B cell (primary cell): Measurements from ENCODE around the gene FAM168A. TPM values are rescaled to one million over a fixed set of nuclear protein-coding genes. Genes with fewer than 3 reads are reported as not detected.
A peak's percentile ranks its signal among the peaks of the same experiment; 100 is the strongest.

Source experiments
- ATAC-seq: fragments of 200-7000 bp; cut with Tn5 transposase; one replicate; pipeline ENCODE4 v1.10.0; 2021; ENCODE audit warnings: low read depth, mild to moderate bottlenecking, moderate number of reproducible peaks, moderate library complexity
- CTCF ChIA-PET: fragments of 350-600 bp; sonication (Branson Sonifier 250); formaldehyde crosslinking; loops from one replicate; lab custom pipeline; 2021; ENCODE audit warnings: antibody characterized with exemption, inconsistent platforms; lab: Charles Lee
- POLR2A ChIA-PET: fragments of 350-600 bp; sonication (Branson Sonifier 250); formaldehyde crosslinking; loops from one replicate; lab custom pipeline; 2021; ENCODE audit warnings: antibody characterized with exemption; lab: Charles Lee
- DNase-seq: peaks from one replicate; pipeline ENCODE4 v3.0.0; 2013
- H2AFZ ChIP-seq: 2 replicates; pipeline ENCODE4 v1.6.1; 2012; ENCODE audit warnings: mild to moderate bottlenecking, low read depth, low read length; ENCODE audit not compliant: insufficient read depth, poor library complexity, severe bottlenecking
- H3K27ac ChIP-seq, 2 donors: 1 replicate in 1 of 2; 2 replicates in 1 of 2; pipeline ENCODE4 v1.5.1; 2012 to 2013; ENCODE audit warnings: low read length in 2 of 2, mild to moderate bottlenecking in 2 of 2, moderate library complexity in 1 of 2
- H3K27me3 ChIP-seq, 4 experiments: fragments of 200-600 bp in 1 of 4; sonication (generic) in 1 of 4; replicated peaks in 1 of 4; 1 replicate in 2 of 4; 2 replicates in 2 of 4; pipeline versions ENCODE4 v1.6.1 to v1.7.0; 2013 to 2016; ENCODE audit warnings: low read length in 3 of 4, mild to moderate bottlenecking in 2 of 4, mixed read lengths in 1 of 4, moderate library complexity in 1 of 4; ENCODE audit not compliant: insufficient read depth in 4 of 4, control insufficient read depth in 3 of 4; ENCODE audit errors: control extremely low read depth in 1 of 4
- H3K36me3 ChIP-seq, 2 experiments: replicated peaks in 1 of 2; 1 replicate in 1 of 2; 2 replicates in 1 of 2; pipeline versions ENCODE4 v1.6.1 to v1.7.1; 2013; ENCODE audit warnings: low read length in 1 of 2; ENCODE audit not compliant: insufficient read depth in 2 of 2, control insufficient read depth in 1 of 2; ENCODE audit errors: control extremely low read depth in 1 of 2, extremely low read depth in 1 of 2
- H3K4me1 ChIP-seq, 2 donors: fragments of 200-600 bp in 1 of 2; sonication (generic) in 1 of 2; 1 replicate in 1 of 2; 2 replicates in 1 of 2; pipeline versions ENCODE4 v1.5.1 to v1.6.1; 2013 to 2017; ENCODE audit warnings: low read length in 2 of 2; ENCODE audit not compliant: control insufficient read depth in 2 of 2, insufficient read depth in 2 of 2
- H3K4me2 ChIP-seq: replicated peaks from 2 replicates; pipeline ENCODE3; 2012; ENCODE audit warnings: mild to moderate bottlenecking, low read depth, low read length; ENCODE audit not compliant: poor library complexity, severe bottlenecking
- H3K4me3 ChIP-seq, 5 experiments: fragments of 200-600 bp in 1 of 5; sonication (generic) in 1 of 5; 1 replicate in 3 of 5; 2 replicates in 2 of 5; pipeline versions ENCODE4 v1.5.1 to v1.7.0; 2011 to 2016; ENCODE audit warnings: low read length in 4 of 5, mild to moderate bottlenecking in 4 of 5, low read depth in 2 of 5, control low read depth in 1 of 5, moderate library complexity in 1 of 5; ENCODE audit not compliant: insufficient read depth in 1 of 5; ENCODE audit errors: control extremely low read depth in 1 of 5, extremely low read depth in 1 of 5
- H3K79me2 ChIP-seq: fragments of 200-600 bp; sonication (generic); one replicate; pipeline ENCODE4 v1.6.0; 2016; ENCODE audit warnings: low read length; ENCODE audit not compliant: control insufficient read depth, insufficient read depth
- H3K9ac ChIP-seq: fragments of 200-600 bp; sonication (generic); 2 replicates; pipeline ENCODE4 v1.6.1; 2017; ENCODE audit warnings: mild to moderate bottlenecking, low read length, moderate library complexity
- H3K9me3 ChIP-seq, 3 donors: one replicate each; pipeline versions ENCODE4 v1.6.1 to v1.7.1; 2013; ENCODE audit warnings: low read length in 2 of 3; ENCODE audit not compliant: control insufficient read depth in 2 of 3, insufficient read depth in 1 of 3; ENCODE audit errors: control extremely low read depth in 1 of 3
- H4K20me1 ChIP-seq: 2 replicates; pipeline ENCODE4 v1.6.0; 2012; ENCODE audit warnings: mild to moderate bottlenecking, low read length; ENCODE audit not compliant: insufficient read depth, control insufficient read depth, poor library complexity, severe bottlenecking
- H3K27ac Mint-ChIP-seq: one replicate; pipeline ENCODE4 v1.8.0; 2021; ENCODE audit warnings: mixed read lengths
- H3K27me3 Mint-ChIP-seq: one replicate; pipeline ENCODE4 v1.8.0; 2021; ENCODE audit warnings: mixed read lengths
- H3K4me1 Mint-ChIP-seq: one replicate; pipeline ENCODE4 v1.8.0; 2021; ENCODE audit warnings: mixed read lengths
- H3K4me3 Mint-ChIP-seq: one replicate; pipeline ENCODE4 v1.8.0; 2021; ENCODE audit warnings: mixed read lengths
- H3K9me3 Mint-ChIP-seq: one replicate; pipeline ENCODE4 v1.8.0; 2022; ENCODE audit warnings: mixed read lengths; ENCODE audit not compliant: insufficient read depth
- CTCF ChIP-seq: fragments of 200-600 bp; IDR thresholded peaks from one replicate; pipeline ENCODE4 v1.8.0; 2022; ENCODE audit warnings: antibody characterized with exemption, mild to moderate bottlenecking
- EZH2 ChIP-seq: IDR thresholded peaks from 2 replicates; pipeline ENCODE4 v1.6.1; 2012; ENCODE audit warnings: borderline replicate concordance, low read depth, mild to moderate bottlenecking, moderate library complexity, low read length; ENCODE audit not compliant: insufficient read depth, poor library complexity, severe bottlenecking
- WGBS: methylation state at CpG from one replicate; pipeline ENCODE4 v1.1.5; 2013; ENCODE audit warnings: missing lambda C conversion rate; ENCODE audit not compliant: insufficient coverage; 5-methylcytosine and 5-hydroxymethylcytosine counted together
- intact Hi-C: fragments of 100-400 bp; cut with micrococcal nuclease; formaldehyde crosslinking; loops from one replicate; pipeline ENCODE4 v1.10.0; 2022
- polyA plus RNA-seq: library from polyadenylated mRNA; depleted of rRNA; stranded (reverse); fragments of >200 nt; gene quantifications from 2 replicates; pipeline ENCODE4 v1.2.3, GENCODE V29; 2012
- total RNA-seq, 2 donors: library from RNA; stranded (reverse); fragments of 120-200 nt in 1 of 2; gene quantifications; 1 replicate in 1 of 2; 2 replicates in 1 of 2; pipeline versions ENCODE4 v1.2.3 to v1.2.4, GENCODE V29; 2013 to 2022

FAM168A gene
- total and polyA plus RNA-seq, 2 donors (not counting 1 experiment from before 2014, with no cell fraction given) = 11.0 to 26.8 TPM

GRCh38 chr11:73384531-73384871, 213.4 kb downstream of the FAM168A start:
- H3K36me3 ChIP-seq = peaks cover 0 to 20% of the 10 kb centered on the region in 2 experiments
- Mint-ChIP-seq H3K27me3 (no peaks in the 10 kb centered on the region), H3K27ac (peak overlapping the region; percentile 99), H3K9me3 (no peaks in the 10 kb centered on the region), H3K4me1 (peaks cover 99% of the 10 kb centered on the region), H3K4me3 (peak overlapping the region; percentile 100)
- peak overlapping the region; percentile 98 for H3K27ac ChIP-seq
- TF ChIP-seq CTCF (no peak), EZH2 (no peak)
- POLR2A ChIA-PET = interaction anchor here (0.7 to 1.9 kb wide), 11 partner anchors 8 to 598 kb away, joined by 3 to 13 read pairs (median 4); partner anchors contain the start of genes RELT and UCP2
- H3K27me3 ChIP-seq = no peaks in the 10 kb centered on the region
- ATAC-seq (no peak), DNase-seq (no peak)
- H4K20me1 ChIP-seq = peaks cover 37% of the 10 kb centered on the region
- no peaks in the 10 kb centered on the region for H3K9me3 ChIP-seq
- WGBS = 8% methylated on average over 4 of the region's 4 CpGs
- intact Hi-C loops = loop anchor here (5.0 kb wide), 2 partner anchors 97 to 232 kb away; no protein-coding TSS in a partner anchor
- H3K79me2 ChIP-seq = peaks cover 91% of the 10 kb centered on the region
- H3K4me2 ChIP-seq = peak overlapping the region; percentile 89
- H2AFZ ChIP-seq = no peak overlapping the region
- H3K4me1 ChIP-seq = peaks cover 100% of the 10 kb centered on the region in 2 donors
- CTCF ChIA-PET = interaction anchor here (0.6 to 13.9 kb wide), 12 partner anchors 8 to 735 kb away, joined by 3 to 311 read pairs (median 6); partner anchors contain the start of gene RELT
- H3K9ac ChIP-seq = peak overlapping the region; percentile 48
- peak overlapping the region in 2 of 5 experiments; percentile 11 to 35 for H3K4me3 ChIP-seq

- H3K27ac Mint-ChIP-seq = peak overlapping the region; percentile 99
- ATAC-seq (no peak), DNase-seq (no peak)
- peak overlapping the region; percentile 48 for H3K9ac ChIP-seq
- H3K27me3 Mint-ChIP-seq = no peaks in the 10 kb centered on the region
- intact Hi-C loops = loop anchor here (5.0 kb wide), 2 partner anchors 97 to 232 kb away; no protein-coding TSS in a partner anchor
- 89% methylated on average over 2 of the region's 7 CpGs for WGBS
- peaks cover 0 to 21% of the 10 kb centered on the region in 2 experiments for H3K36me3 ChIP-seq
- peaks cover 99% of the 10 kb centered on the region for H3K4me1 Mint-ChIP-seq
- CTCF ChIA-PET = interaction anchor here (1.1 to 13.9 kb wide), 7 partner anchors 9 to 241 kb away, joined by 3 to 311 read pairs (median 8); partner anchors contain the start of gene RELT
- H2AFZ ChIP-seq = no peak overlapping the region
- H3K27ac ChIP-seq = peak overlapping the region; percentile 98
- no peaks in the 10 kb centered on the region for H3K9me3 ChIP-seq
- H3K9me3 Mint-ChIP-seq = no peaks in the 10 kb centered on the region
- no peaks in the 10 kb centered on the region for H3K27me3 ChIP-seq
- H3K79me2 ChIP-seq = peaks cover 91% of the 10 kb centered on the region
- H4K20me1 ChIP-seq = peaks cover 34% of the 10 kb centered on the region
- peaks cover 100% of the 10 kb centered on the region in 2 donors for H3K4me1 ChIP-seq
- peak overlapping the region; percentile 89 for H3K4me2 ChIP-seq
- H3K4me3 ChIP-seq = peak overlapping the region in 1 of 5 experiments; percentile 35
- POLR2A ChIA-PET = interaction anchor here (1.1 to 1.9 kb wide), 4 partner anchors 9 to 32 kb away, joined by 3 to 11 read pairs (median 4); no protein-coding TSS in a partner anchor
- peak overlapping the region; percentile 100 for H3K4me3 Mint-ChIP-seq
- no peak for TF ChIP-seq EZH2
- TF ChIP-seq CTCF = no peak
Observed at GRCh38 chr11:73384125-73384441, 213.8 kb downstream of the FAM168A start.
